Effector CD8-positive, alpha-beta T cell (primary cell): ENCODE measurements around the gene OR1A1.
"Not testable (repeated sequence)": the region's sequence is repeated elsewhere in the genome, so short reads cannot be mapped to it uniquely, and the experiment has no call there.

Experiments used
- DNase-seq: peaks from one replicate; lab custom pipeline; 2025; lab: John Stamatoyannopoulos, UW
- total RNA-seq, 4 experiments: gene quantifications; one replicate each; lab custom pipeline; 2026; lab: John Stamatoyannopoulos, UW

Gene OR1A1
- total RNA-seq, result 0 reads per million in 4 experiments

DNA sequence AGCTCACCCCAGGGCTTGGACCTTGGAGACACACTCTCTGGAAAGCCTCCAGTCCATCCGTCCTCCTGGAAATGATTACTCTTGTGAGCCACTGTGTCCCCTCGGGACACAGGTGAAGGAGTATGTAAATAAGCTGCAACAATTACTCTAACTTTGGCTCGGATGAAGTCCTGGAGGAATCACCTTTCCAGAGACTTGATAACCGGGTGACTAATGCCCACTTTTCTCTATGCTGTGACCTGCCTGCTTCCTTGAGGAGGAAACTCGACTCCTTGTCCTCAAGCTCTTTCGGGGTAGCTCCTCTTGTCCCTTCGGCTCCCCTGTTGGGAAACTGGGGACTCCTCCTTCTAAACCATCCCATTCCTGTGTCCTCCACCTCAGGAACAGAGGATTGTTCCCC lies at the start of gene OR1A1:
OR1A1 (plus strand) TSS at position 301 of the 400 bp plus-strand sequence. CDS start 7,954 bp downstream, outside the sequence.
- no peak for DNase-seq

- DNase-seq, result no peak
These were observed 39.9 kb upstream of the OR1A1 start for GRCh38 chr17:3167574-3167973.

- no peak for DNase-seq
These were observed 17.5 kb upstream of the OR1A1 start for GRCh38 chr17:3189961-3190360.

GRCh38 chr17:3197219-3197618 lies 10.2 kb upstream of the OR1A1 start, which contains the start of gene OR1A2:
Gene OR1A2, plus strand, starts transcription at chr17:3197519. Its CDS starts 0 bp downstream, at chr17:3197519.
- no peak for DNase-seq

GRCh38 chr17:3208484-3208883 lies 1.0 kb downstream of the OR1A1 start:
- DNase-seq, result no peak

DNA sequence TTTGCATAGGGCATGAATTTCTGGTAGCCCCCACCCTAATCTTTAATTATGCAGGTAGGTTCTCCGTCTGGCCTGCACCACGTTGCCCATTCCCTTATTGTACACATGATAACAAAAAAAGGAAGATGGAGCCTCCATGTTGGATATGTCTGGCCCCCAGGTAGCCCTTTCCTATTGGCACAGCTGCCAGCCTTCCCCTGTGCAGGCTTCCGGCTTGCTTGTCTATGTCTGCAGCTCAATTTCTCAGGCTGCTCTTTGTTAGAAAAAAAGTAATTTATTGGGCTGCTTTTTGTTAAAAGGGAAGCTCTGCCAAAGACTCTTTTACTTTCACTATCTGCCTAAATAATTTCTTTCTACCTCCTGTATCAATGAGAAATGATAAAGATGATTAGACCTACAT lies 5.5 kb downstream of the OR1A1 start:
- no peak for DNase-seq

DNA sequence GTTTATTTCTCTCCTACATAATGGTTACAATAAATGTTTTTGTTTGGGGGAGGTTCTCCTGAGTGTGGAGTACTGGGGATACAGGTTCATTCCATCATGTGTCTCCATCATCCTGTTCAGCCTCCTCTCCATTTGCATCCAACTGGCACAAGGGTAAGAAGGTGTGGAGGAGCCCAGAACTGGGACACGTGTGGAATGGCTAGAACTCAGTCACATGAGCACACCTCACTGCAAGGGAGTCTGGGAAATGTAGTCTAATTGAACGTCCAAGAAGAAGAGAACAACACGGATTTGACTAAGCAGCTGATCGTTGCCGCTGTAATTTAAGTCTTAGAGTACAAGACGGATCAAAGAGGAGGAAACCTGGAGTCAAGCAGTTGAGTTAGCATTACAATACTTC lies 6.1 kb downstream of the OR1A1 start:
- DNase-seq, result no peak

GRCh38 chr17:3219978-3220377 lies 12.5 kb downstream of the OR1A1 start:
- not testable (repeated sequence) for DNase-seq

GRCh38 chr17:3221850-3222249 lies 14.4 kb downstream of the OR1A1 start:
- DNase-seq, result no peak

DNA sequence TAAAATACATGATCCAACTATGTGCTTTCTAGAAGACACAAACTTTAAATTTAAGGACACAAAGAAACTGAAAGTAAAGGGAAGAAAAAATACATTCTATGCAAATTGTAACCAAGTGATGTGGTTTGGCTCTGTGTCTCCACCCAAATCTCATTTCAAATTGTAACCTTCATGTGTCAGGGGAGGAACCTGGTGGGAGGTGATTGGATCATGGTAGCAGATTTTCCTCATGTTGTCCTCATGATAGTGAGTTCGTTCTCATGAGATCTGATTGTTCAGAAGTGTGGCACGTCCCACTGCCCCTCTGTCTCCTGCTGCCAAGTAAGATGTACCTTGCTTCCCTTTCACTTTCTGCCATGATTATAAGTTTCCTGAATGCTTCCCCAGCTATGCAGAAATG lies 15.0 kb downstream of the OR1A1 start:
- no peak for DNase-seq

- not testable (repeated sequence) for DNase-seq
These were observed 17.4 kb downstream of the OR1A1 start for GRCh38 chr17:3224721-3225352.

GRCh38 chr17:3232300-3232699 lies 24.8 kb downstream of the OR1A1 start:
- not testable (repeated sequence) for DNase-seq

DNA sequence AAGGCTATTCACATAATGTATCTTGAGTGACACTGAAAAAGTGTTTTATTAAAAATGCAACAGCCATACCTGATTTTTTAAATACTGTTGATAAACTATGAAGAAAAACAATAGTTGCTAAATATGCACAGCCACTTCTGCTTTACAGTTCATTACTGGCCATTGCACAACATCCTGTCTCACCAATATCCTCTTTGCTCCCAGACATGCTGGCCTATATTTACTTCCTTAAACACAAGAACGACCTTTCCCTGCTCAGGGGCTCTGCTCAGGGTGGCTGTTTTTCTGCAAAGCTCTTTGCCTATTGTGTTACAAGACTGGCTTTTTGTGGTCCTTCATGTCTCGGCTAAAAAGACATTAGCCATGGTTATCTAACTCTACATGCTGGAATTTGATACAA lies 31.2 kb downstream of the OR1A1 start:
- DNase-seq, result not testable (repeated sequence)

DNA sequence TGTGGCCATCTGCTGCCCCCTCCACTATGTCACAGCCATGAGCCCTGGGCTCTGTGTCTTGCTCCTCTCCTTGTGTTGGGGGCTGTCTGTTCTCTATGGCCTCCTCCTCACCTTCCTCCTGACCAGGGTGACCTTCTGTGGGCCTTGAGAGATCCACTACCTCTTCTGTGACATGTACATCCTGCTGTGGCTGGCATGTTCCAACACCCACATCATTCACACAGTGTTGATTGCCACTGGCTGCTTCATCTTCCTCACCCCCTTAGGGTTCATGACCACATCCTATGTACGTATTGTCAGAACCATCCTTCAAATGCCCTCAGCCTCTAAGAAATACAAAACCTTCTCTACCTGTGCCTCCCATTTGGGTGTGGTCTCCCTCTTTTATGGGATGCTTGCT lies 33.6 kb downstream of the OR1A1 start:
- not testable (repeated sequence) for DNase-seq

DNA sequence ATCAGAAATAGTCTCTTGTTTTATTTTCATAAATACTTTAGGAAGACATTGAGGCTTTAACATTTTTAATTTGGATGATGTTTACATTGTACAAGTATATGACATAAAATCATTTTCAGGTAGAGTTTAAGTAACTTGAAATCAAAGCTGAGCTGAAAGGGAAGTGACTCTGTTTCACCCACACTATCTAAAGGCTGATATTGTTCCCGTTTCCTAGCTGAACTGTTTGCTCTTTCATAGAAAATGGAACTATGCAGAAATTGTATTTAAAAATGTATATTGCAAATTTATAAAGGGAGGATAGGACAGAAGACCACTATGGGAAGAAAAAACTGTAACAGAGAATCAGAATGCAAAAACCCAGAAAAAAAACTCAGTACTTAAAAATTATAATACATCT lies 37.4 kb downstream of the OR1A1 start:
- not testable (repeated sequence) for DNase-seq

- not testable (repeated sequence) for DNase-seq
These were observed 41.5 kb downstream of the OR1A1 start for GRCh38 chr17:3249013-3249412.

DNA sequence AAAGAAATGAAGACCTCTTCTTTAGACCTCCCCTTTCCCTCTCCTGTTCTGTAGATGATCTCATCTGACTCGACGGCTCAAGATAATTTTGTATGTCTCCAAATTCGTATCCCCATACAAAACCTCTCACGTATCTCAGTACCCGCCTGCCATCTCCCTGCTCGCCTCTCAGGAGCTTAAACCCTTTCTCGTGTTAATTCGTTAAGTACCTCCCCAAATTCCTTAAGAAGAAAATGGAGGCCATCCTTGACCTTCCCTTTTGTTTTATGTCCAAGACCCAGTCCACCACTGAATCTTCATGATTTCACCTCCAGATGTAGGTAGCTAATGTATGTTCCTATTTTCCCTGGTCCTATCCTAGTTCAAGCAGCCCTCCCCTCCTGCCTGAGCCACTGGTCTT lies 49.1 kb downstream of the OR1A1 start:
- DNase-seq, result no peak

GRCh38 chr17:3260163-3260562 lies 52.7 kb downstream of the OR1A1 start:
- DNase-seq, result no peak

DNA sequence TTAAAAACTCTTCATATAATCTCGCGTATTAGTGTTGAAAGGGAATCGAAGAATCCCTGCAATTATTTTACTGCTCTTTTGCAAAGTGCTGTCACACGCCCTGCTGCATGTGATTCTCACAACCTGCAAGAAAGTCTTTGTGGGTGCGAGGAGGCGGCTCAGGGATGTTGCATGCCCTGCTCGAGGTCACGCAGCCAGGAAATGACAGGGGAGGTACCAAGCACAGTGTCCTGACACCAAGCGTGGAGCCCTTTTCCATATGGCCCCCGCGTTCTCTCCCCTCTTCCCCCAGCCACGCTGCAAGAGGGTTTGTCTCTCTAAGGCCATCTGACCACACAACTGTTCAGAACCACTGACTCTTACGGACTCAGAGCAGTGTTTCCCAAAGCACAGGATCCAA lies 53.1 kb downstream of the OR1A1 start:
- DNase-seq, result no peak
